A549 (cell line): ENCODE measurements around the gene TMCC2.

Experiments used
- BHLHE40 ChIP-seq: IDR thresholded peaks from 2 replicates; pipeline ENCODE4 v1.6.1; 2012; ENCODE audit warnings: low read depth, low read length, inconsistent platforms
- HES2 ChIP-seq: fragments of >200 bp; sonication (Bioruptor Twin); formaldehyde crosslinking; IDR thresholded peaks from 2 replicates; pipeline ENCODE4 v1.6.1; 2016
- HOXA7 ChIP-seq: fragments of 250-450 bp; sonication (Bioruptor Pico); IDR thresholded peaks from 2 replicates; pipeline ENCODE4 v1.5.0; 2020; ENCODE audit warnings: mild to moderate bottlenecking, moderate library complexity
- MAFK ChIP-seq: fragments of 450-650 bp; IDR thresholded peaks from 2 replicates; pipeline ENCODE4 v1.6.1; 2014; ENCODE audit not compliant: partially characterized antibody
- PBX3 ChIP-seq: IDR thresholded peaks from 2 replicates; pipeline ENCODE4 v1.6.1; 2012
- PHF8 ChIP-seq: fragments of 200-600 bp; sonication (generic); IDR thresholded peaks from 2 replicates; pipeline ENCODE4 v1.6.1; 2016; ENCODE audit warnings: low read depth, mild to moderate bottlenecking, antibody characterized with exemption, moderate library complexity, borderline replicate concordance
- POLR2A ChIP-seq: IDR thresholded peaks from 2 replicates; pipeline ENCODE4 v1.6.1; 2012; ENCODE audit warnings: mild to moderate bottlenecking, low read length
- RFX5 ChIP-seq: fragments of 450-650 bp; IDR thresholded peaks from 2 replicates; pipeline ENCODE4 v1.7.1; 2014; ENCODE audit warnings: antibody characterized with exemption, mild to moderate bottlenecking, moderate library complexity
- SMC3 ChIP-seq: fragments of >200 bp; sonication (Bioruptor Twin); formaldehyde crosslinking; IDR thresholded peaks from 3 replicates; pipeline ENCODE4 v1.6.1; 2018; ENCODE audit warnings: inconsistent platforms
- ZFP36 ChIP-seq: fragments of 450-650 bp; IDR thresholded peaks from 2 replicates; pipeline ENCODE4 v1.6.1; 2014; ENCODE audit warnings: borderline replicate concordance; ENCODE audit not compliant: partially characterized antibody
- TF ChIP-seq, protein P1 (sequence below): fragments of >200 bp; sonication (Bioruptor Twin); formaldehyde crosslinking; IDR thresholded peaks from 3 replicates; pipeline ENCODE4 v1.5.1; 2016
- TF ChIP-seq, protein P2 (sequence below): fragments of 200-600 bp; sonication (generic); IDR thresholded peaks from 2 replicates; pipeline ENCODE4 v1.6.1; 2016; ENCODE audit warnings: antibody characterized with exemption, mild to moderate bottlenecking, moderate library complexity

DNA sequence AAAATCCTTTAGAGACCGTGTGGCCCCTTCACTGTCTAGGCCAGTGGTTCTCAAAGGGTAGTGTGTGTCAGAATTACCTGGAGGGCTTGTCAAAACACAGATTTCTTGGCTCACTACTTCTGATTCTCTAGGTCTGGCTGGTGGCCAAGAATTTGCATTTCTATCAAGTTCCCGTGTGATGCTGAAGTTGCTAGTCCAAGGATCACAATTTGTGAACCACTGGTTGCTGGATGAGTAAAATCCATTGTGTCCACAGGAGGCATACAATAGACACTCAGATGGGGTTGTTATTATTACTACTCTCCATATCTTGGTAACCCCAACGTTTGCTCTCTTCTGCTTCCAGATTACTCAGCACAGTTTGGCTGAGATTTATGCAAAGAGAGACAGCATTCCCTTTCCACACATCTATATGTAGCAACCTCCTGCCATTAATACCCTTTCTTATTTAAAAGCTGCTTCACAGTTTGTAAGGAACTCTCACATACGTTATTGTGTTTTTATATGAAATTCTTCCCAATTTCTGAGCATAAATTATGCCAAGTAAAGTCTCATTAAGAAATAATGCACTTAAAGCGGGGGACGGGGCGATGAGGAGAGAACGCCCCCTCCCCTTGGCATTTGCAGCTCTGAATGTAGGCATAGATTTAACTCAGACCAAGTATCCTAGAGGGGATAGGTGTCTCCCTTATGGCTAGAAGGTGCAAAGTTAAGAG is 720 bp upstream of the TMCC2 start:
- TF ChIP-seq, protein P1, sequence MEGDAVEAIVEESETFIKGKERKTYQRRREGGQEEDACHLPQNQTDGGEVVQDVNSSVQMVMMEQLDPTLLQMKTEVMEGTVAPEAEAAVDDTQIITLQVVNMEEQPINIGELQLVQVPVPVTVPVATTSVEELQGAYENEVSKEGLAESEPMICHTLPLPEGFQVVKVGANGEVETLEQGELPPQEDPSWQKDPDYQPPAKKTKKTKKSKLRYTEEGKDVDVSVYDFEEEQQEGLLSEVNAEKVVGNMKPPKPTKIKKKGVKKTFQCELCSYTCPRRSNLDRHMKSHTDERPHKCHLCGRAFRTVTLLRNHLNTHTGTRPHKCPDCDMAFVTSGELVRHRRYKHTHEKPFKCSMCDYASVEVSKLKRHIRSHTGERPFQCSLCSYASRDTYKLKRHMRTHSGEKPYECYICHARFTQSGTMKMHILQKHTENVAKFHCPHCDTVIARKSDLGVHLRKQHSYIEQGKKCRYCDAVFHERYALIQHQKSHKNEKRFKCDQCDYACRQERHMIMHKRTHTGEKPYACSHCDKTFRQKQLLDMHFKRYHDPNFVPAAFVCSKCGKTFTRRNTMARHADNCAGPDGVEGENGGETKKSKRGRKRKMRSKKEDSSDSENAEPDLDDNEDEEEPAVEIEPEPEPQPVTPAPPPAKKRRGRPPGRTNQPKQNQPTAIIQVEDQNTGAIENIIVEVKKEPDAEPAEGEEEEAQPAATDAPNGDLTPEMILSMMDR = no peak
- no peak for TF ChIP-seq POLR2A
- no peak for TF ChIP-seq PHF8
- TF ChIP-seq SMC3 = no peak
- no peak for TF ChIP-seq RFX5
- no peak for TF ChIP-seq BHLHE40
- TF ChIP-seq MAFK = no peak
- TF ChIP-seq ZFP36 = no peak
- no peak for TF ChIP-seq PBX3
- no peak for TF ChIP-seq HES2
- TF ChIP-seq HOXA7 (CRISPR knock-in tag) = no peak
- TF ChIP-seq, protein P2, sequence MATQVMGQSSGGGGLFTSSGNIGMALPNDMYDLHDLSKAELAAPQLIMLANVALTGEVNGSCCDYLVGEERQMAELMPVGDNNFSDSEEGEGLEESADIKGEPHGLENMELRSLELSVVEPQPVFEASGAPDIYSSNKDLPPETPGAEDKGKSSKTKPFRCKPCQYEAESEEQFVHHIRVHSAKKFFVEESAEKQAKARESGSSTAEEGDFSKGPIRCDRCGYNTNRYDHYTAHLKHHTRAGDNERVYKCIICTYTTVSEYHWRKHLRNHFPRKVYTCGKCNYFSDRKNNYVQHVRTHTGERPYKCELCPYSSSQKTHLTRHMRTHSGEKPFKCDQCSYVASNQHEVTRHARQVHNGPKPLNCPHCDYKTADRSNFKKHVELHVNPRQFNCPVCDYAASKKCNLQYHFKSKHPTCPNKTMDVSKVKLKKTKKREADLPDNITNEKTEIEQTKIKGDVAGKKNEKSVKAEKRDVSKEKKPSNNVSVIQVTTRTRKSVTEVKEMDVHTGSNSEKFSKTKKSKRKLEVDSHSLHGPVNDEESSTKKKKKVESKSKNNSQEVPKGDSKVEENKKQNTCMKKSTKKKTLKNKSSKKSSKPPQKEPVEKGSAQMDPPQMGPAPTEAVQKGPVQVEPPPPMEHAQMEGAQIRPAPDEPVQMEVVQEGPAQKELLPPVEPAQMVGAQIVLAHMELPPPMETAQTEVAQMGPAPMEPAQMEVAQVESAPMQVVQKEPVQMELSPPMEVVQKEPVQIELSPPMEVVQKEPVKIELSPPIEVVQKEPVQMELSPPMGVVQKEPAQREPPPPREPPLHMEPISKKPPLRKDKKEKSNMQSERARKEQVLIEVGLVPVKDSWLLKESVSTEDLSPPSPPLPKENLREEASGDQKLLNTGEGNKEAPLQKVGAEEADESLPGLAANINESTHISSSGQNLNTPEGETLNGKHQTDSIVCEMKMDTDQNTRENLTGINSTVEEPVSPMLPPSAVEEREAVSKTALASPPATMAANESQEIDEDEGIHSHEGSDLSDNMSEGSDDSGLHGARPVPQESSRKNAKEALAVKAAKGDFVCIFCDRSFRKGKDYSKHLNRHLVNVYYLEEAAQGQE = no peak
